HepG2 (cell line): ENCODE data around the gene CLEC16A. TPM values are rescaled to one million over a fixed set of nuclear protein-coding genes. Genes with fewer than 3 reads are reported as not detected.

Experiments used
- CHCHD3 ChIP-seq: sonication (generic); formaldehyde crosslinking; IDR thresholded peaks from 2 replicates; pipeline ENCODE4 v1.8.0; 2022; ENCODE audit warnings: mild to moderate bottlenecking, missing genetic modification reagents, moderate library complexity
- FOXA3 ChIP-seq: IDR thresholded peaks from 2 replicates; pipeline ENCODE4 v1.6.1; 2016; ENCODE audit warnings: missing genetic modification reagents, missing compliant biosample characterization
- NFIB ChIP-seq: sonication (generic); formaldehyde crosslinking; IDR thresholded peaks from 2 replicates; pipeline ENCODE4 v1.9.0; 2021; ENCODE audit warnings: missing genetic modification reagents, mild to moderate bottlenecking, borderline replicate concordance
- NRL ChIP-seq: sonication (generic); formaldehyde crosslinking; IDR thresholded peaks from 2 replicates; pipeline ENCODE4 v1.5.0; 2020; ENCODE audit warnings: missing genetic modification reagents, mild to moderate bottlenecking, moderate library complexity, borderline replicate concordance
- ZC3H4 ChIP-seq: sonication (generic); formaldehyde crosslinking; IDR thresholded peaks from 2 replicates; pipeline ENCODE4 v1.4.0; 2020; ENCODE audit warnings: missing genetic modification reagents, borderline replicate concordance
- ZMYM3 ChIP-seq: sonication (generic); formaldehyde crosslinking; IDR thresholded peaks from 2 replicates; pipeline ENCODE4 v1.5.1; 2020; ENCODE audit warnings: mild to moderate bottlenecking, missing genetic modification reagents
- ZNF121 ChIP-seq: sonication (generic); formaldehyde crosslinking; IDR thresholded peaks from 2 replicates; pipeline ENCODE4 v1.5.0; 2020; ENCODE audit warnings: mild to moderate bottlenecking, missing genetic modification reagents
- ZNF225 ChIP-seq: sonication (generic); formaldehyde crosslinking; IDR thresholded peaks from 2 replicates; pipeline ENCODE4 v1.4.0; 2020; ENCODE audit warnings: mild to moderate bottlenecking, missing genetic modification reagents
- ZNF329 ChIP-seq: sonication (generic); formaldehyde crosslinking; IDR thresholded peaks from 2 replicates; pipeline ENCODE4 v1.9.0; 2021; ENCODE audit warnings: low read depth, mild to moderate bottlenecking, missing genetic modification reagents
- ZNF383 ChIP-seq: sonication (generic); formaldehyde crosslinking; IDR thresholded peaks from 2 replicates; pipeline ENCODE4 v1.4.0; 2020; ENCODE audit warnings: missing genetic modification reagents, mild to moderate bottlenecking, borderline replicate concordance
- polyA plus RNA-seq, 8 experiments: library from polyadenylated mRNA; depleted of rRNA in 3 of 8; stranded (reverse) in 7 of 8; unstranded in 1 of 8; fragments of >200 nt; fragmentation: Illumina TruSeq in 4 of 8; extraction: Trizol in 4 of 8; gene quantifications; 2 replicates each; pipeline versions ENCODE4 v1.2.1 to v1.2.3, GENCODE V29; 2011 to 2016; ENCODE audit warnings: low read depth in 4 of 8, missing spikeins in 1 of 8, mixed read lengths in 1 of 8; ENCODE audit not compliant: insufficient read depth in 1 of 8
- total RNA-seq, 5 experiments: library from RNA; depleted of rRNA; stranded (reverse); fragments of >200 nt; fragmentation: Illumina TruSeq; extraction: Trizol; gene quantifications; 2 replicates each; pipeline ENCODE4 v1.2.3, GENCODE V29; 2016; ENCODE audit warnings: low read depth in 1 of 5
- TF ChIP-seq, protein P1 (sequence below): sonication (generic); formaldehyde crosslinking; IDR thresholded peaks from 2 replicates; pipeline ENCODE4 v1.8.0; 2022; ENCODE audit warnings: mild to moderate bottlenecking, missing genetic modification reagents, borderline replicate concordance
- TF ChIP-seq, protein P2 (sequence below): sonication (generic); formaldehyde crosslinking; IDR thresholded peaks from 2 replicates; pipeline ENCODE4 v1.9.0; 2022; ENCODE audit warnings: missing genetic modification reagents, mild to moderate bottlenecking, borderline replicate concordance
- TF ChIP-seq, protein P3 (sequence below): sonication (generic); formaldehyde crosslinking; IDR thresholded peaks from 2 replicates; pipeline ENCODE4 v1.9.0; 2021; ENCODE audit warnings: missing genetic modification reagents, borderline replicate concordance

The CLEC16A gene
- total and polyA plus RNA-seq, 2 of the 13 experiments (the other 11 are each of a cell fraction or from before 2014, with no cell fraction given) = 8.5 to 10.3 TPM

DNA sequence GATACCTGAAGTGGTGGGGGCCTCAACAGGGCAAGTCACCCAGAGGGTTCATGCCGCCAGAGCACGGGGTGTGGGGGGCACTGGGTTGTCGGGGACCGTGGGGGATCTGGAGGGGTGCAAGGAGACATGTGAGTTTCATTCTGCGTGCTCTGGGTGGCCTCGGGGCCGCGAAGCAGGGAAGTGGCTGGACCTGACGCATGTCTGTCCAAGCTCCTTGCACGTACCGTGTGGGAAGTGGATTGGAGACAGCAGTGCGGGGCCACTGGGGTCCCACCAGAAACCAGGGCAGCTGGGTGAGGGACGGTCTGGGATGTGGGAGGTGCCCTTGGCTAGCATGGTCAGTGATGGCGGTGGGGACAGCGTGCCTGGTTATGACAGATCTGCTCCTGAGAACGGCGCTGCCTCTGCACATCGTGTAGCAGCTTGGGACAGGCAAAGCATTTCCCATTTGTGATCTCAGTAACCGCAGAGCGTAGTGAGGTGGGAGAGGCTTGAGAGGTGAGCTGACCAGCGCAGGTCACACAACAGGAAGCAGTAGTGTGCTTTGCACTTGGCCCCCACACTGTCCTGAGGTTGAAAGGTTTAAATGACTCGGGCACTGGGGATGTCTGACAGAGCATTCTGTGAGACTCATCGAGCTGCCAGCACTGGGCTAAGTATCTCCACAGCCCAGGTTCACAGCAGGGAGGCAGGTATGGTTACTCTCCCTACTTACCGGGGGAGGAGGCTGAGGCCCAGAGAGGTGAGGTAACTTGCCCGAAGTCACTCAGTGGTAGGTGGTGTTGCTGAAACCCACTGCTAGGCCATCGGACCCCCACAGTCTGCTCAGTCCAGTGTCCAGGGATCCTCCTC lies 197.3 kb downstream of the CLEC16A start (continued):
- TF ChIP-seq ZNF225 (CRISPR knock-in tag) (no peak), CHCHD3 (0 out of 2 replicates have a peak, but pooled peaks have one; percentile 28), FOXA3 (CRISPR knock-in tag) (no peak), NRL (CRISPR knock-in tag) (no peak), ZC3H4 (CRISPR knock-in tag) (no peak), ZNF329 (CRISPR knock-in tag) (no peak), ZNF383 (no peak), ZMYM3 (CRISPR knock-in tag) (peak; percentile 25; the same call in 1 of the 2 replicates), ZNF121 (CRISPR knock-in tag) (no peak), NFIB (CRISPR knock-in tag) (peak; percentile 9; the same call in 1 of the 2 replicates)
- TF ChIP-seq, protein P1, sequence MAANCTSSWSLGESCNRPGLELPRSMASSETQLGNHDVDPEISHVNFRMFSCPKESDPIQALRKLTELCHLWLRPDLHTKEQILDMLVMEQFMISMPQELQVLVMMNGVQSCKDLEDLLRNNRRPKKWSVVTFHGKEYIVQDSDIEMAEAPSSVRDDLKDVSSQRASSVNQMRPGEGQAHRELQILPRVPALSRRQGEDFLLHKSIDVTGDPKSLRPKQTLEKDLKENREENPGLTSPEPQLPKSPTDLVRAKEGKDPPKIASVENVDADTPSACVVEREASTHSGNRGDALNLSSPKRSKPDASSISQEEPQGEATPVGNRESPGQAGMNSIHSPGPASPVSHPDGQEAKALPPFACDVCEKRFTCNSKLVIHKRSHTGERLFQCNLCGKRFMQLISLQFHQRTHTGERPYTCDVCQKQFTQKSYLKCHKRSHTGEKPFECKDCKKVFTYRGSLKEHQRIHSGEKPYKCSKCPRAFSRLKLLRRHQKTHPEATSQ (CRISPR knock-in tag) = no peak
- TF ChIP-seq, protein P2, sequence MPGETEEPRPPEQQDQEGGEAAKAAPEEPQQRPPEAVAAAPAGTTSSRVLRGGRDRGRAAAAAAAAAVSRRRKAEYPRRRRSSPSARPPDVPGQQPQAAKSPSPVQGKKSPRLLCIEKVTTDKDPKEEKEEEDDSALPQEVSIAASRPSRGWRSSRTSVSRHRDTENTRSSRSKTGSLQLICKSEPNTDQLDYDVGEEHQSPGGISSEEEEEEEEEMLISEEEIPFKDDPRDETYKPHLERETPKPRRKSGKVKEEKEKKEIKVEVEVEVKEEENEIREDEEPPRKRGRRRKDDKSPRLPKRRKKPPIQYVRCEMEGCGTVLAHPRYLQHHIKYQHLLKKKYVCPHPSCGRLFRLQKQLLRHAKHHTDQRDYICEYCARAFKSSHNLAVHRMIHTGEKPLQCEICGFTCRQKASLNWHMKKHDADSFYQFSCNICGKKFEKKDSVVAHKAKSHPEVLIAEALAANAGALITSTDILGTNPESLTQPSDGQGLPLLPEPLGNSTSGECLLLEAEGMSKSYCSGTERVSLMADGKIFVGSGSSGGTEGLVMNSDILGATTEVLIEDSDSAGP = no peak
- TF ChIP-seq, protein P3, sequence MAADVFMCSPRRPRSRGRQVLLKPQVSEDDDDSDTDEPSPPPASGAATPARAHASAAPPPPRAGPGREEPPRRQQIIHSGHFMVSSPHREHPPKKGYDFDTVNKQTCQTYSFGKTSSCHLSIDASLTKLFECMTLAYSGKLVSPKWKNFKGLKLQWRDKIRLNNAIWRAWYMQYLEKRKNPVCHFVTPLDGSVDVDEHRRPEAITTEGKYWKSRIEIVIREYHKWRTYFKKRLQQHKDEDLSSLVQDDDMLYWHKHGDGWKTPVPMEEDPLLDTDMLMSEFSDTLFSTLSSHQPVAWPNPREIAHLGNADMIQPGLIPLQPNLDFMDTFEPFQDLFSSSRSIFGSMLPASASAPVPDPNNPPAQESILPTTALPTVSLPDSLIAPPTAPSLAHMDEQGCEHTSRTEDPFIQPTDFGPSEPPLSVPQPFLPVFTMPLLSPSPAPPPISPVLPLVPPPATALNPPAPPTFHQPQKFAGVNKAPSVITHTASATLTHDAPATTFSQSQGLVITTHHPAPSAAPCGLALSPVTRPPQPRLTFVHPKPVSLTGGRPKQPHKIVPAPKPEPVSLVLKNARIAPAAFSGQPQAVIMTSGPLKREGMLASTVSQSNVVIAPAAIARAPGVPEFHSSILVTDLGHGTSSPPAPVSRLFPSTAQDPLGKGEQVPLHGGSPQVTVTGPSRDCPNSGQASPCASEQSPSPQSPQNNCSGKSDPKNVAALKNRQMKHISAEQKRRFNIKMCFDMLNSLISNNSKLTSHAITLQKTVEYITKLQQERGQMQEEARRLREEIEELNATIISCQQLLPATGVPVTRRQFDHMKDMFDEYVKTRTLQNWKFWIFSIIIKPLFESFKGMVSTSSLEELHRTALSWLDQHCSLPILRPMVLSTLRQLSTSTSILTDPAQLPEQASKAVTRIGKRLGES = no peak
